GM12878 (cell line): ENCODE results near the gene SPON2. TPM values are rescaled to one million over a fixed set of nuclear protein-coding genes. Genes with fewer than 3 reads are reported as not detected.

Experiments used
- ATAC-seq: fragments of 200-7000 bp; cut with Tn5 transposase; 3 replicates; pipeline ENCODE4 v1.9.1; 2020; ENCODE audit warnings: mild to moderate bottlenecking, moderate library complexity
- BruUV-seq: library from RNA; stranded (reverse); fragments of 400-500 nt; replicated peaks from 2 replicates; lab custom pipeline; 2021; lab: Mats Ljungman, UMichigan
- CTCF ChIA-PET: fragments of 300-600 bp; sonication (Branson Sonifier 250); formaldehyde crosslinking; extraction: SDS; loops from one replicate; lab custom pipeline; 2021; ENCODE audit warnings: inconsistent platforms; lab: Yijun Ruan, JAX
- POLR2A ChIA-PET: fragments of 350-600 bp; formaldehyde crosslinking; extraction: SDS; loops from one replicate; lab custom pipeline; 2021; ENCODE audit warnings: inconsistent platforms; lab: Charles Lee
- RAD21 ChIA-PET: fragments of 300-600 bp; sonication (Branson Sonifier 250); formaldehyde crosslinking; loops from one replicate; lab custom pipeline; 2023; ENCODE audit warnings: antibody characterized with exemption; ENCODE audit not compliant: unreplicated experiment; lab: Charles Lee
- SMC1A ChIA-PET: fragments of 300-600 bp; sonication (Branson Sonifier 250); formaldehyde crosslinking; loops from one replicate; lab custom pipeline; 2023; ENCODE audit not compliant: unreplicated experiment, uncharacterized antibody; lab: Charles Lee
- DNase-seq: peaks from one replicate; pipeline ENCODE4 v3.0.0-alpha.2; 2011; ENCODE audit warnings: low read depth, low spot score
- FAIRE-seq: peaks from 3 replicates; lab custom pipeline; 2011; peaks lifted over from hg19 to GRCh38; lab: Jason Lieb, UNC
- H2AFZ ChIP-seq: 2 replicates; pipeline ENCODE4 v1.6.0; 2011; ENCODE audit warnings: low read depth, low read length, control low read depth; ENCODE audit not compliant: control insufficient read depth
- H3K27ac ChIP-seq: 2 replicates; pipeline ENCODE4 v1.5.1; 2011; ENCODE audit warnings: control low read depth; ENCODE audit not compliant: control insufficient read depth, insufficient read depth
- H3K27me3 ChIP-seq, 2 experiments: replicated peaks in 1 of 2; 2 replicates each; pipeline versions ENCODE4 v1.6.0 to v1.6.1; 2011; ENCODE audit warnings: low read length in 1 of 2; ENCODE audit not compliant: control insufficient read depth in 2 of 2, insufficient read depth in 2 of 2
- H3K36me3 ChIP-seq, 2 experiments: 2 replicates each; pipeline ENCODE4 v1.5.1; 2011; ENCODE audit warnings: low read length in 1 of 2; ENCODE audit not compliant: control insufficient read depth in 2 of 2, insufficient read depth in 2 of 2
- H3K4me1 ChIP-seq: 2 replicates; pipeline ENCODE4 v1.6.1; 2011; ENCODE audit warnings: mild to moderate bottlenecking, low read length, moderate library complexity, mixed read lengths; ENCODE audit not compliant: control insufficient read depth, insufficient read depth
- H3K4me2 ChIP-seq: 2 replicates; pipeline ENCODE4 v1.6.0; 2011; ENCODE audit warnings: control low read depth; ENCODE audit not compliant: control insufficient read depth, insufficient read depth
- H3K4me3 ChIP-seq: fragments of 200-600 bp; sonication (generic); 2 replicates; pipeline ENCODE4 v1.5.1; 2016
- H3K79me2 ChIP-seq: 2 replicates; pipeline ENCODE4 v1.6.0; 2011; ENCODE audit warnings: low read length; ENCODE audit not compliant: control insufficient read depth, insufficient read depth
- H3K9ac ChIP-seq: 2 replicates; pipeline ENCODE4 v1.8.0; 2011; ENCODE audit warnings: low read length, control low read depth, mixed read lengths; ENCODE audit not compliant: control insufficient read depth, insufficient read depth
- H3K9me3 ChIP-seq: replicated peaks from 3 replicates; pipeline ENCODE4 v1.5.1; 2011; ENCODE audit warnings: mild to moderate bottlenecking, low read length; ENCODE audit not compliant: control insufficient read depth, insufficient read depth
- H4K20me1 ChIP-seq: 2 replicates; pipeline ENCODE4 v1.6.0; 2011; ENCODE audit not compliant: control insufficient read depth, insufficient read depth
- CEBPB ChIP-seq, 2 experiments: fragments of 150-350 bp in 1 of 2; IDR thresholded peaks; 2 replicates each; pipeline ENCODE4 v1.6.1; 2012 to 2014; ENCODE audit warnings: low read depth in 2 of 2, low read length in 2 of 2, borderline replicate concordance in 1 of 2, inconsistent platforms in 1 of 2
- EED ChIP-seq: sonication (generic); IDR thresholded peaks from 2 replicates; pipeline ENCODE4 v1.6.1; 2016; ENCODE audit warnings: antibody characterized with exemption, low read depth
- EGR1 ChIP-seq, 2 experiments: IDR thresholded peaks; 1 replicate in 1 of 2; 2 replicates in 1 of 2; pipeline ENCODE4 v1.6.1; 2011 to 2012; ENCODE audit warnings: low read depth in 2 of 2, low read length in 2 of 2, borderline replicate concordance in 1 of 2, mild to moderate bottlenecking in 1 of 2, moderate library complexity in 1 of 2
- ETV6 ChIP-seq, 2 experiments: fragments of 450-650 bp in 1 of 2; IDR thresholded peaks in 1 of 2; conservative IDR thresholded peaks in 1 of 2; 2 replicates each; pipeline ENCODE4 v1.6.1; 2014; ENCODE audit warnings: antibody characterized with exemption in 1 of 2, borderline replicate concordance in 1 of 2, low read depth in 1 of 2, mild to moderate bottlenecking in 1 of 2, moderate library complexity in 1 of 2
- FOXM1 ChIP-seq: IDR thresholded peaks from 2 replicates; pipeline ENCODE4 v1.6.1; 2012; ENCODE audit warnings: low read depth, mild to moderate bottlenecking, inconsistent platforms, low read length, moderate library complexity
- KDM1A ChIP-seq: fragments of 200-600 bp; sonication (generic); IDR thresholded peaks from 2 replicates; pipeline ENCODE4 v1.6.1; 2016; ENCODE audit warnings: borderline replicate concordance
- MAX ChIP-seq: IDR thresholded peaks from 2 replicates; pipeline ENCODE4 v1.6.1; 2012; ENCODE audit warnings: low read depth, low read length, improper control_type of control experiment
- NFXL1 ChIP-seq: fragments of 450-650 bp; IDR thresholded peaks from 2 replicates; pipeline ENCODE4 v1.6.1; 2017; ENCODE audit warnings: antibody characterized with exemption, mild to moderate bottlenecking, borderline replicate concordance
- PBX3 ChIP-seq: IDR thresholded peaks from 2 replicates; pipeline ENCODE4 v1.6.1; 2011; ENCODE audit warnings: mild to moderate bottlenecking, low read depth, low read length, moderate library complexity; ENCODE audit not compliant: insufficient replicate concordance
- POLR2A ChIP-seq: IDR thresholded peaks from 2 replicates; pipeline ENCODE4 v1.6.1; 2011; ENCODE audit warnings: low read depth, mild to moderate bottlenecking, low read length
- RBBP5 ChIP-seq: fragments of 200-600 bp; sonication (generic); conservative IDR thresholded peaks from 2 replicates; pipeline ENCODE4 v1.6.1; 2016
- RELA ChIP-seq: fragments of 450-650 bp; IDR thresholded peaks from 2 replicates; pipeline ENCODE4 v1.8.0; 2014; ENCODE audit warnings: borderline replicate concordance; ENCODE audit not compliant: partially characterized antibody
- REST ChIP-seq: IDR thresholded peaks from 2 replicates; pipeline ENCODE4 v1.6.1; 2012; ENCODE audit warnings: mild to moderate bottlenecking, low read depth, low read length
- STAT3 ChIP-seq: IDR thresholded peaks from 2 replicates; pipeline ENCODE4 v1.6.1; 2011; ENCODE audit warnings: low read depth, low read length, improper control_type of control experiment
- ZBED1 ChIP-seq: IDR thresholded peaks from 2 replicates; pipeline ENCODE4 v1.6.1; 2016; ENCODE audit warnings: borderline replicate concordance
- WGBS: methylation state at CpG from one replicate; pipeline ENCODE4 v1.1.6; 2016; ENCODE audit warnings: low lambda C conversion rate; ENCODE audit not compliant: insufficient replicate concordance, insufficient coverage; ENCODE audit errors: missing lambda C conversion rate; 5-methylcytosine and 5-hydroxymethylcytosine counted together
- in situ Hi-C: fragments of 300-500 bp; cut with MboI; formaldehyde crosslinking; loops from 9 replicates; pipeline ENCODE4 v1.14.3; 2018; ENCODE audit warnings: mixed read lengths
- intact Hi-C: fragments of 100-400 bp; cut with micrococcal nuclease; formaldehyde crosslinking; loops from one replicate; pipeline ENCODE4 v1.14.2; 2022; ENCODE audit not compliant: unreplicated experiment
- polyA plus RNA-seq, 11 experiments: library from polyadenylated mRNA; depleted of rRNA in 4 of 11; unstranded in 6 of 11; stranded (reverse) in 5 of 11; fragments of >200 nt; fragmentation: Nextera tagmentation in 4 of 11; fragmentation: Illumina TruSeq in 1 of 11; extraction: Ambion mirVana in 4 of 11; extraction: Trizol in 1 of 11; gene quantifications; 1 replicate in 1 of 11; 2 replicates in 10 of 11; pipeline versions ENCODE4 v1.2.1 to v1.2.3, GENCODE V29; 2011 to 2016; ENCODE audit warnings: inconsistent platforms in 2 of 11, missing spikeins in 2 of 11, low read depth in 1 of 11
- total RNA-seq, 4 experiments: library from RNA; depleted of rRNA in 3 of 4; stranded (reverse); fragments of >200 nt in 3 of 4; fragmentation: Illumina TruSeq in 1 of 4; extraction: Trizol in 1 of 4; gene quantifications; 2 replicates each; pipeline versions ENCODE4 v1.2.1 to v1.2.3, GENCODE V29; 2013 to 2021
- TF ChIP-seq, protein P1 (sequence below): fragments of 150-350 bp; IDR thresholded peaks from 2 replicates; pipeline ENCODE4 v1.6.1; 2014; ENCODE audit warnings: mild to moderate bottlenecking, low read depth, low read length

Gene SPON2
- total and polyA plus RNA-seq, 10 of the 15 experiments (the other 5 are each of a cell fraction or from before 2014, with no cell fraction given), result 1.1 to 11.2 (median 7.3) TPM

- TF ChIP-seq EED, result peak; percentile 44; the same call in 1 of the 2 replicates
- TF ChIP-seq ETV6 (conservative IDR thresholded peaks at IDR 0.05 in 1 of 2, IDR thresholded peaks at IDR 0.05 in 1 of 2; ENCODE audit: borderline replicate concordance in 1 of 2, low read depth in 1 of 2), result peak in 1 of 2 experiments; percentile 86; a peak in 2 of 4 replicates
- TF ChIP-seq, all 136 proteins: peak for 6
Measured at GRCh38 chr4:1216869-1217294, 44.5 kb upstream of the SPON2 start (continued).

GRCh38 chr4:1216076-1216614, 43.8 kb upstream of the SPON2 start:
- SMC1A ChIA-PET, result interaction anchor here (1.7 kb wide), 1 partner anchor 13 kb away, joined by 10 read pairs; no protein-coding TSS in a partner anchor
- Histone ChIP-seq H3K27me3 (no peaks in the 10 kb centered on the region), H3K9me3 (no peaks in the 10 kb centered on the region; the same call in 2 of the 3 replicates), H3K79me2 (peaks cover 11% of the 10 kb centered on the region), H3K4me2 (peak overlapping the region; percentile 88), H3K4me3 (no peak overlapping the region; the same call in 1 of the 2 replicates), H2AFZ (no peak overlapping the region), H4K20me1 (no peaks in the 10 kb centered on the region), H3K36me3 (peaks cover 15 to 37% of the 10 kb centered on the region in 2 experiments), H3K9ac (no peak overlapping the region), H3K27ac (peak overlapping the region; percentile 88), H3K4me1 (peaks cover 51% of the 10 kb centered on the region)
- ATAC-seq (no peak), DNase-seq (no peak), FAIRE-seq (no peak)
- POLR2A ChIA-PET, result interaction anchor here (1.4 kb wide), 1 partner anchor 13 kb away, joined by 4 read pairs; no protein-coding TSS in a partner anchor
- 99% methylated on average over 33 of the region's 34 CpGs for WGBS
- RAD21 ChIA-PET, result interaction anchor here (1.0 to 1.9 kb wide), 3 partner anchors 13 to 32 kb away, joined by 4 to 14 read pairs (median 7); no protein-coding TSS in a partner anchor
- no TSS peak for BruUV-seq
- CTCF ChIA-PET, result no interaction called here
- in situ Hi-C loops, result no loop called here
- intact Hi-C loops, result loop anchor here (5.0 kb wide), 1 partner anchor 34 kb away; no protein-coding TSS in a partner anchor
- TF ChIP-seq POLR2A (no peak), NFXL1 (no peak), KDM1A (no peak), MAX (no peak), PBX3 (no peak), ZBED1 (no peak), STAT3 (no peak), FOXM1 (no peak), RBBP5 (no peak), EGR1 (IDR thresholded peaks at IDR 0.05; ENCODE audit: borderline replicate concordance in 1 of 2, low read depth in 2 of 2, low read length in 2 of 2) (no peak), REST (no peak), CEBPB (IDR thresholded peaks at IDR 0.05; ENCODE audit: borderline replicate concordance in 1 of 2, low read depth in 2 of 2, low read length in 2 of 2) (no peak), RELA (no peak)
- TF ChIP-seq, protein P1, sequence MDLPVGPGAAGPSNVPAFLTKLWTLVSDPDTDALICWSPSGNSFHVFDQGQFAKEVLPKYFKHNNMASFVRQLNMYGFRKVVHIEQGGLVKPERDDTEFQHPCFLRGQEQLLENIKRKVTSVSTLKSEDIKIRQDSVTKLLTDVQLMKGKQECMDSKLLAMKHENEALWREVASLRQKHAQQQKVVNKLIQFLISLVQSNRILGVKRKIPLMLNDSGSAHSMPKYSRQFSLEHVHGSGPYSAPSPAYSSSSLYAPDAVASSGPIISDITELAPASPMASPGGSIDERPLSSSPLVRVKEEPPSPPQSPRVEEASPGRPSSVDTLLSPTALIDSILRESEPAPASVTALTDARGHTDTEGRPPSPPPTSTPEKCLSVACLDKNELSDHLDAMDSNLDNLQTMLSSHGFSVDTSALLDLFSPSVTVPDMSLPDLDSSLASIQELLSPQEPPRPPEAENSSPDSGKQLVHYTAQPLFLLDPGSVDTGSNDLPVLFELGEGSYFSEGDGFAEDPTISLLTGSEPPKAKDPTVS, result no peak
